OCI-LY1 (cell line): Measurements from ENCODE around the gene DYNC1H1.

Experiments
- H2AFZ ChIP-seq: fragments of 200-600 bp; sonication (generic), shearing (Covaris generic); 2 replicates; pipeline ENCODE4 v1.6.0; 2014; ENCODE audit warnings: antibody characterized with exemption, mild to moderate bottlenecking, low read length
- H3F3A ChIP-seq: fragments of 200-600 bp; sonication (generic), shearing (Covaris generic); 2 replicates; pipeline ENCODE4 v1.6.0; 2014; ENCODE audit warnings: mild to moderate bottlenecking, antibody characterized with exemption, low read length, moderate library complexity; ENCODE audit not compliant: insufficient read depth
- H3K27ac ChIP-seq: fragments of 200-600 bp; sonication (generic); 2 replicates; pipeline ENCODE4 v1.5.1; 2014; ENCODE audit warnings: low read length, mixed run types, mild to moderate bottlenecking, low read depth; ENCODE audit not compliant: poor library complexity, severe bottlenecking
- H3K27me3 ChIP-seq: fragments of 200-600 bp; sonication (generic); 2 replicates; pipeline ENCODE4 v1.6.0; 2014; ENCODE audit warnings: antibody characterized with exemption, mild to moderate bottlenecking, low read length, moderate library complexity; ENCODE audit not compliant: insufficient read depth
- H3K36me3 ChIP-seq: fragments of 200-600 bp; sonication (generic); 2 replicates; pipeline ENCODE4 v1.6.1; 2014; ENCODE audit warnings: mild to moderate bottlenecking, antibody characterized with exemption, low read length, moderate library complexity, mixed read lengths; ENCODE audit not compliant: insufficient read depth
- H3K4me1 ChIP-seq: fragments of 200-600 bp; sonication (generic); 2 replicates; pipeline ENCODE4 v1.5.1; 2014; ENCODE audit warnings: mild to moderate bottlenecking, low read length, moderate library complexity; ENCODE audit not compliant: insufficient read depth, severe bottlenecking
- H3K4me2 ChIP-seq: fragments of 200-600 bp; sonication (generic), shearing (Covaris generic); 2 replicates; pipeline ENCODE4 v1.6.1; 2014; ENCODE audit warnings: low read length
- H3K4me3 ChIP-seq: fragments of 200-600 bp; sonication (generic); 2 replicates; pipeline ENCODE4 v1.5.1; 2014; ENCODE audit warnings: low read length, low read depth, mild to moderate bottlenecking, mixed read lengths; ENCODE audit not compliant: poor library complexity, severe bottlenecking
- H3K79me2 ChIP-seq: fragments of 200-600 bp; shearing (Covaris generic); 2 replicates; pipeline ENCODE4 v1.6.1; 2016; ENCODE audit warnings: mixed run types, low read length, mixed read lengths; ENCODE audit not compliant: insufficient read depth
- H3K9ac ChIP-seq: fragments of 200-600 bp; sonication (generic), shearing (Covaris generic); 2 replicates; pipeline ENCODE4 v1.6.1; 2014; ENCODE audit warnings: mild to moderate bottlenecking, low read length, mixed read lengths
- H3K9me2 ChIP-seq: fragments of 200-600 bp; sonication (generic), shearing (Covaris generic); 2 replicates; pipeline ENCODE4 v1.6.1; 2014; ENCODE audit warnings: low read depth, mild to moderate bottlenecking, low read length, mixed read lengths
- H3K9me3 ChIP-seq: fragments of 200-600 bp; shearing (Covaris generic); 2 replicates; pipeline ENCODE4 v1.6.1; 2014; ENCODE audit warnings: low read length, mixed read lengths
- H4K20me1 ChIP-seq: fragments of 200-600 bp; sonication (generic), shearing (Covaris generic); 2 replicates; pipeline ENCODE4 v1.6.0; 2016; ENCODE audit warnings: mild to moderate bottlenecking, low read length; ENCODE audit not compliant: insufficient read depth
- CTCF ChIP-seq: fragments of 200-600 bp; sonication (generic), shearing (Covaris generic); IDR thresholded peaks from 2 replicates; pipeline ENCODE4 v1.5.1; 2017; ENCODE audit warnings: mild to moderate bottlenecking, antibody characterized with exemption, low read length, moderate library complexity, mixed read lengths
- EZH2 ChIP-seq: fragments of 200-600 bp; sonication (generic), shearing (Covaris generic); IDR thresholded peaks from 2 replicates; pipeline ENCODE4 v1.8.0; 2017; ENCODE audit warnings: borderline replicate concordance, mixed run types, mild to moderate bottlenecking, antibody characterized with exemption, low read length, moderate library complexity, mixed read lengths

Gene DYNC1H1

GRCh38 chr14:102042699-102043098 lies 78.3 kb downstream of the DYNC1H1 start:
- Histone ChIP-seq H3K4me2 (no peak overlapping the region), H3K36me3 (peaks cover 72% of the 10 kb centered on the region), H3K27me3 (no peaks in the 10 kb centered on the region), H3K9me3 (no peaks in the 10 kb centered on the region), H3K9me2 (no peaks in the 10 kb centered on the region), H2AFZ (no peak overlapping the region), H3F3A (no peaks in the 10 kb centered on the region), H4K20me1 (no peaks in the 10 kb centered on the region), H3K4me3 (no peak overlapping the region), H3K79me2 (no peaks in the 10 kb centered on the region), H3K9ac (no peak overlapping the region), H3K4me1 (no peaks in the 10 kb centered on the region), H3K27ac (no peak overlapping the region)
- TF ChIP-seq EZH2: no peak
- no peak for TF ChIP-seq CTCF

- Histone ChIP-seq H3K9me3 (no peaks in the 10 kb centered on the region), H3K36me3 (peaks cover 72% of the 10 kb centered on the region), H3F3A (no peaks in the 10 kb centered on the region)
Measured at GRCh38 chr14:102043251-102044025, 79.1 kb downstream of the DYNC1H1 start.

GRCh38 chr14:102044566-102044965 lies 80.2 kb downstream of the DYNC1H1 start:
- H3K9me3 ChIP-seq: no peaks in the 10 kb centered on the region
- no peak overlapping the region for H3K27ac ChIP-seq
- H4K20me1 ChIP-seq: no peaks in the 10 kb centered on the region
- TF ChIP-seq EZH2 (no peak), CTCF (no peak)
- no peak overlapping the region for H2AFZ ChIP-seq
- H3K36me3 ChIP-seq: peaks cover 72% of the 10 kb centered on the region
- H3K4me2 ChIP-seq: no peak overlapping the region
- no peak overlapping the region for H3K4me3 ChIP-seq
- H3K27me3 ChIP-seq: no peaks in the 10 kb centered on the region
- no peaks in the 10 kb centered on the region for H3K4me1 ChIP-seq
- no peaks in the 10 kb centered on the region for H3F3A ChIP-seq
- no peaks in the 10 kb centered on the region for H3K9me2 ChIP-seq
- no peak overlapping the region for H3K9ac ChIP-seq
- no peaks in the 10 kb centered on the region for H3K79me2 ChIP-seq

More at GRCh38 chr14:102043251-102044025, 79.1 kb downstream of the DYNC1H1 start:
- no peak overlapping the region for H3K27ac ChIP-seq
- no peak overlapping the region for H3K4me3 ChIP-seq
- no peak overlapping the region for H3K9ac ChIP-seq
- H3K4me2 ChIP-seq: no peak overlapping the region
- no peak overlapping the region for H2AFZ ChIP-seq
- no peaks in the 10 kb centered on the region for H3K27me3 ChIP-seq
- H3K79me2 ChIP-seq: no peaks in the 10 kb centered on the region
- H3K4me1 ChIP-seq: no peaks in the 10 kb centered on the region
- H3K9me2 ChIP-seq: no peaks in the 10 kb centered on the region
- TF ChIP-seq CTCF (no peak), EZH2 (no peak)
- no peaks in the 10 kb centered on the region for H4K20me1 ChIP-seq
